ENCODE results near the gene DLG5. TPM values are rescaled to one million over a fixed set of nuclear protein-coding genes. Genes with fewer than 3 reads are reported as not detected.

The DLG5 gene
- total RNA-seq, 4 donors from 2014 or later, result 40.6 to 134 (median 61.5) TPM

GRCh38 chr10:77940225-77940624 lies 13.7 kb upstream of the DLG5 start:
- H3K36me3 ChIP-seq, result no peaks in the 10 kb centered on the region
- TF ChIP-seq POLR2A (IDR thresholded peaks at IDR 0.05), result no peak
- TF ChIP-seq CTCF (IDR thresholded peaks at IDR 0.05), result no peak
- no peak for DNase-seq
- H3K4me3 ChIP-seq, result no peak overlapping the region
- H3K27me3 ChIP-seq, result no peaks in the 10 kb centered on the region
- H3K9me3 ChIP-seq, result no peaks in the 10 kb centered on the region
- H3K4me1 ChIP-seq, result no peaks in the 10 kb centered on the region
- peak overlapping the region in 2 of 4 donors; percentile 11 to 12 for H3K27ac ChIP-seq

GRCh38 chr10:77939561-77940001 lies 13.0 kb upstream of the DLG5 start:
- DNase-seq, result peak in 1 of 3 donors; percentile 68
- H3K27me3 ChIP-seq, result no peaks in the 10 kb centered on the region
- H3K9me3 ChIP-seq, result no peaks in the 10 kb centered on the region
- H3K4me1 ChIP-seq, result no peaks in the 10 kb centered on the region
- H3K36me3 ChIP-seq, result no peaks in the 10 kb centered on the region
- H3K27ac ChIP-seq, result peak overlapping the region in 3 of 4 donors; percentile 12 to 17 (median 14)
- H3K4me3 ChIP-seq, result no peak overlapping the region
- TF ChIP-seq POLR2A (IDR thresholded peaks at IDR 0.05) (no peak), CTCF (IDR thresholded peaks at IDR 0.05) (no peak)

GRCh38 chr10:77936697-77937567 lies 10.4 kb upstream of the DLG5 start:
- no peak for DNase-seq
- no peaks in the 10 kb centered on the region for H3K36me3 ChIP-seq
- no peaks in the 10 kb centered on the region for H3K4me1 ChIP-seq
- TF ChIP-seq CTCF (IDR thresholded peaks at IDR 0.05) (no peak), POLR2A (IDR thresholded peaks at IDR 0.05) (no peak)
- H3K9me3 ChIP-seq, result no peaks in the 10 kb centered on the region
- H3K27ac ChIP-seq, result no peak overlapping the region
- no peak overlapping the region for H3K4me3 ChIP-seq
- H3K27me3 ChIP-seq, result no peaks in the 10 kb centered on the region

GRCh38 chr10:77932016-77932715 lies 5.6 kb upstream of the DLG5 start:
- no peak for DNase-seq
- no peaks in the 10 kb centered on the region for H3K9me3 ChIP-seq
- H3K27me3 ChIP-seq, result no peaks in the 10 kb centered on the region
- no peak for TF ChIP-seq POLR2A (IDR thresholded peaks at IDR 0.05)
- TF ChIP-seq CTCF (IDR thresholded peaks at IDR 0.05), result no peak
- H3K4me1 ChIP-seq, result peaks cover 0 to 6% (median under 1%) of the 10 kb centered on the region in 4 donors
- H3K4me3 ChIP-seq, result no peak overlapping the region
- no peaks in the 10 kb centered on the region for H3K36me3 ChIP-seq
- H3K27ac ChIP-seq, result no peak overlapping the region

GRCh38 chr10:77927402-77928246 lies 1.1 kb upstream of the DLG5 start:
- Histone ChIP-seq H3K4me3 (peak overlapping the region; percentile 52 to 93 (median 61)), H3K27me3 (no peaks in the 10 kb centered on the region), H3K36me3 (no peaks in the 10 kb centered on the region), H3K27ac (peak overlapping the region in 2 of 4 donors; percentile 75 to 88), H3K4me1 (peaks cover 0 to 34% (median 6%) of the 10 kb centered on the region in 4 donors), H3K9me3 (no peaks in the 10 kb centered on the region)
- no peak for DNase-seq
- no peak for TF ChIP-seq POLR2A (IDR thresholded peaks at IDR 0.05)
- TF ChIP-seq CTCF (IDR thresholded peaks at IDR 0.05), result no peak

Data from Peyer's patch (tissue), 4 donors.